ENCODE measurements around the gene EMC1. TPM values are rescaled to one million over a fixed set of nuclear protein-coding genes. Genes with fewer than 3 reads are reported as not detected.

The EMC1 gene
- polyA plus RNA-seq, 1 experiment = 49.0 TPM

GRCh38 chr1:19262744-19263143 lies 11.4 kb upstream of the EMC1 start:
- no peak overlapping the region for H3K4me3 ChIP-seq (ENCODE audit: low read depth, low read length)
- POLR2A ChIA-PET = interaction anchor here (0.5 kb wide), 1 partner anchor 40 kb away, joined by 5 read pairs; no protein-coding TSS in a partner anchor
- H3K9me3 ChIP-seq (ENCODE audit: control insufficient read depth, insufficient read depth, low read length) = no peaks in the 10 kb centered on the region
- CTCF ChIA-PET = no interaction called here
- H3K27ac ChIP-seq (ENCODE audit: low read depth, low read length) = no peak overlapping the region
- no peaks in the 10 kb centered on the region for H3K27me3 ChIP-seq (ENCODE audit: control insufficient read depth, insufficient read depth, low read length)
- no peak for DNase-seq (ENCODE audit: low read depth, low spot score)
- no peak for TF ChIP-seq CTCF (IDR thresholded peaks at IDR 0.05; ENCODE audit: low read depth, low read length)

GRCh38 chr1:19262047-19262446 lies 10.7 kb upstream of the EMC1 start:
- POLR2A ChIA-PET = interaction anchor here (2.6 kb wide), 1 partner anchor 11 kb away, joined by 11 read pairs; the partner anchor contains the start of genes EMC1 and MRTO4
- CTCF ChIA-PET = no interaction called here
- TF ChIP-seq CTCF (IDR thresholded peaks at IDR 0.05; ENCODE audit: low read depth, low read length) = no peak

GRCh38 chr1:19260211-19261138 lies 9.2 kb upstream of the EMC1 start:
- peak; percentile 59 for DNase-seq (ENCODE audit: low read depth, low spot score)
- POLR2A ChIA-PET = interaction anchor here (2.6 kb wide), 1 partner anchor 9 kb away, joined by 11 read pairs; the partner anchor contains the start of genes EMC1 and MRTO4

More at GRCh38 chr1:19262047-19262446, 10.7 kb upstream of the EMC1 start:
- H3K9me3 ChIP-seq (ENCODE audit: control insufficient read depth, insufficient read depth, low read length) = no peaks in the 10 kb centered on the region
- no peaks in the 10 kb centered on the region for H3K27me3 ChIP-seq (ENCODE audit: control insufficient read depth, insufficient read depth, low read length)
- H3K4me3 ChIP-seq (ENCODE audit: low read depth, low read length) = no peak overlapping the region
- no peak overlapping the region for H3K27ac ChIP-seq (ENCODE audit: low read depth, low read length)
- DNase-seq (ENCODE audit: low read depth, low spot score) = no peak

GRCh38 chr1:19258353-19258752 lies 7.0 kb upstream of the EMC1 start:
- Histone ChIP-seq H3K9me3 (ENCODE audit: control insufficient read depth, insufficient read depth, low read length) (no peaks in the 10 kb centered on the region), H3K27me3 (ENCODE audit: control insufficient read depth, insufficient read depth, low read length) (no peaks in the 10 kb centered on the region), H3K27ac (ENCODE audit: low read depth, low read length) (no peak overlapping the region), H3K4me3 (ENCODE audit: low read depth, low read length) (no peak overlapping the region)
- DNase-seq (ENCODE audit: low read depth, low spot score) = no peak
- ChIA-PET POLR2A (no interaction called here), CTCF (no interaction called here)
- TF ChIP-seq CTCF (IDR thresholded peaks at IDR 0.05; ENCODE audit: low read depth, low read length) = no peak

More at GRCh38 chr1:19260211-19261138, 9.2 kb upstream of the EMC1 start:
- H3K27me3 ChIP-seq (ENCODE audit: control insufficient read depth, insufficient read depth, low read length) = no peaks in the 10 kb centered on the region
- no peak for TF ChIP-seq CTCF (IDR thresholded peaks at IDR 0.05; ENCODE audit: low read depth, low read length)
- H3K9me3 ChIP-seq (ENCODE audit: control insufficient read depth, insufficient read depth, low read length) = no peaks in the 10 kb centered on the region
- CTCF ChIA-PET = interaction anchor here (0.5 kb wide), 1 partner anchor 23 kb away, joined by 3 read pairs; no protein-coding TSS in a partner anchor
- H3K27ac ChIP-seq (ENCODE audit: low read depth, low read length) = peak overlapping the region; percentile 57
- H3K4me3 ChIP-seq (ENCODE audit: low read depth, low read length) = no peak overlapping the region

Measured in AG04450 (cell line).